ENCODE results near the gene PA2G4.

Gene PA2G4

GRCh38 chr12:56127485-56127887 is 23.1 kb downstream of the PA2G4 start:
- DNase-seq: no peak

GRCh38 chr12:56127888-56128669 is 23.7 kb downstream of the PA2G4 start, which contains the start of gene ESYT1:
Gene ESYT1, plus strand, starts transcription at chr12:56128267. Its CDS starts 53 bp downstream, at chr12:56128320.
- DNase-seq: peak; percentile 93 to 97

GRCh38 chr12:56128670-56129205 is 24.4 kb downstream of the PA2G4 start:
- DNase-seq: no peak

- DNase-seq: peak in 1 of 2 donors; percentile 16
Measured at GRCh38 chr12:56129206-56129941, 25.0 kb downstream of the PA2G4 start.

- no peak for DNase-seq
Measured at GRCh38 chr12:56129942-56130495, 25.7 kb downstream of the PA2G4 start.

- DNase-seq: no peak
Measured at GRCh38 chr12:56130876-56131275, 26.5 kb downstream of the PA2G4 start.

- no peak for DNase-seq
Measured at GRCh38 chr12:56134897-56135296, 30.5 kb downstream of the PA2G4 start.

- no peak for DNase-seq
Measured at GRCh38 chr12:56137853-56138571, 33.7 kb downstream of the PA2G4 start.

GRCh38 chr12:56141946-56142784 is 37.8 kb downstream of the PA2G4 start:
- DNase-seq: no peak

- DNase-seq: no peak
Measured at GRCh38 chr12:56143217-56143616, 38.9 kb downstream of the PA2G4 start.

GRCh38 chr12:56143870-56144269 is 39.5 kb downstream of the PA2G4 start:
- DNase-seq: no peak

GRCh38 chr12:56145217-56145616 is 40.9 kb downstream of the PA2G4 start:
- DNase-seq: no peak

- no peak for DNase-seq
Measured at GRCh38 chr12:56146492-56147460, 42.4 kb downstream of the PA2G4 start.

GRCh38 chr12:56150563-56150962 is 46.2 kb downstream of the PA2G4 start:
- no peak for DNase-seq

- DNase-seq: no peak
Measured at GRCh38 chr12:56151672-56152131, 47.3 kb downstream of the PA2G4 start.

- DNase-seq: peak; percentile 79 to 81
Measured at GRCh38 chr12:56152132-56152755, 47.9 kb downstream of the PA2G4 start, which contains the start of gene MYL6B. Gene MYL6B, plus strand, starts transcription at chr12:56152587. Its CDS starts 1,332 bp downstream, at chr12:56153919.

GRCh38 chr12:56152756-56153677 is 48.7 kb downstream of the PA2G4 start:
- no peak for DNase-seq

- no peak for DNase-seq
Measured at GRCh38 chr12:56153678-56154065, 49.3 kb downstream of the PA2G4 start.
